Nephron (organoid): Measurements from ENCODE around the gene USP3.

Experiments
- H3K27ac Mint-ChIP-seq, 3 experiments: 2 replicates each; pipeline ENCODE4 v1.8.0; 2020; ENCODE audit warnings: mixed read lengths in 3 of 3, mild to moderate bottlenecking in 2 of 3, moderate library complexity in 1 of 3
- H3K27me3 Mint-ChIP-seq: 2 replicates; pipeline ENCODE4 v1.8.0; 2021; ENCODE audit warnings: low read depth, mild to moderate bottlenecking, moderate library complexity, mixed read lengths
- H3K36me3 Mint-ChIP-seq: 2 replicates; pipeline ENCODE4 v1.8.0; 2020; ENCODE audit warnings: low read depth, mixed read lengths
- H3K4me1 Mint-ChIP-seq: 2 replicates; pipeline ENCODE4 v1.8.0; 2020; ENCODE audit warnings: mixed read lengths
- H3K4me3 Mint-ChIP-seq, 3 experiments: 2 replicates each; pipeline ENCODE4 v1.8.0; 2020; ENCODE audit warnings: mild to moderate bottlenecking in 3 of 3, mixed read lengths in 3 of 3, moderate library complexity in 2 of 3
- H3K9me3 Mint-ChIP-seq: 2 replicates; pipeline ENCODE4 v1.8.0; 2020; ENCODE audit warnings: mixed read lengths
- CTCF ChIP-seq, 3 experiments: fragments of 200-600 bp; sonication (generic); IDR thresholded peaks; one replicate each; pipeline ENCODE4 v1.5.0; 2021; ENCODE audit warnings: antibody characterized with exemption in 3 of 3; ENCODE audit not compliant: unreplicated experiment in 3 of 3

The USP3 gene

DNA sequence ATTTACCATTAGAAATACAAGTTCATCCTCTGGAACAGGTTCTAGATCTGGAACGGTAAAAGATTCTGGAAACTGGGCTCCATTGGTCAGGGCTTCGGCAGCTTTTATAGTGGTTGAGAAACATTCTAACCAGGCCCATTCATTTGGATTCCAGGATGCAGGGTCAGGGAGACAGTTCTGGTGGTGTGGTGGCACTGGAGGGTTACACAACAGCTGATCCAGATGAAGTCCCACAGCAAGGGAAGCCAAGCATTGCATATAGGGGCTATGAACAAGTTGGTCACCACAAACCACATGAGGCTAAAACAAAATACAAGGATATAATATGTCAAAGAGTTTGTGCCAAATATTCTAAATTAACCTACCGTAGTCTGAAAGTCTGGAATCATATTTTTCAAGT is 135.8 kb downstream of the USP3 start:
- Mint-ChIP-seq H3K27ac (no peak overlapping the region), H3K4me3 (no peak overlapping the region), H3K36me3 (peaks cover 48% of the 10 kb centered on the region), H3K27me3 (no peaks in the 10 kb centered on the region), H3K4me1 (no peaks in the 10 kb centered on the region), H3K9me3 (no peaks in the 10 kb centered on the region)
- no peak for TF ChIP-seq CTCF (IDR thresholded peaks at IDR 0.05; ENCODE audit: unreplicated experiment in 3 of 3)
